Endothelial cell of umbilical vein (primary cell): ENCODE measurements around the gene LITAF. TPM values are rescaled to one million over a fixed set of nuclear protein-coding genes. Genes with fewer than 3 reads are reported as not detected.

Experiments
- BruUV-seq: library from RNA; stranded (reverse); fragments of 400-500 nt; replicated peaks from 2 replicates; lab custom pipeline; 2021; lab: Mats Ljungman, UMichigan
- CTCF ChIA-PET: fragments of 300-600, 350-600 bp; sonication (Branson Sonifier 250); formaldehyde crosslinking; loops from one replicate; lab custom pipeline; 2021; ENCODE audit warnings: antibody characterized with exemption, inconsistent platforms; lab: Charles Lee
- POLR2A ChIA-PET: fragments of 300-600, 350-600 bp; sonication (Branson Sonifier 250); formaldehyde crosslinking; loops from one replicate; lab custom pipeline; 2021; ENCODE audit warnings: antibody characterized with exemption, inconsistent platforms; lab: Charles Lee
- DNase-seq: peaks from one replicate; pipeline ENCODE4 v3.0.0-alpha.2; 2011; ENCODE audit warnings: low read depth, low spot score
- FAIRE-seq: peaks from 2 replicates; lab custom pipeline; 2011; peaks lifted over from hg19 to GRCh38; lab: Jason Lieb, UNC
- H2AFZ ChIP-seq: 2 replicates; pipeline ENCODE4 v1.6.0; 2012; ENCODE audit warnings: low read depth, low read length, control low read depth, inconsistent platforms
- H3K27ac ChIP-seq: 2 replicates; pipeline ENCODE4 v1.5.1; 2011; ENCODE audit warnings: low read depth, mild to moderate bottlenecking, control low read depth, low read length, moderate library complexity; ENCODE audit not compliant: insufficient read depth
- H3K27me3 ChIP-seq, 2 experiments: 2 replicates each; pipeline versions ENCODE4 v1.6.0 to v1.6.1; 2011; ENCODE audit warnings: low read length in 2 of 2, mixed read lengths in 1 of 2; ENCODE audit not compliant: control insufficient read depth in 2 of 2, insufficient read depth in 2 of 2
- H3K36me3 ChIP-seq, 2 experiments: 2 replicates in 1 of 2; 3 replicates in 1 of 2; pipeline ENCODE4 v1.5.1; 2011; ENCODE audit warnings: low read length in 2 of 2, mild to moderate bottlenecking in 1 of 2, moderate library complexity in 1 of 2; ENCODE audit not compliant: control insufficient read depth in 2 of 2, insufficient read depth in 2 of 2; ENCODE audit errors: extremely low read depth in 1 of 2
- H3K4me1 ChIP-seq: 3 replicates; pipeline ENCODE4 v1.5.1; 2011; ENCODE audit warnings: mild to moderate bottlenecking, low read length; ENCODE audit not compliant: control insufficient read depth, insufficient read depth; ENCODE audit errors: extremely low read depth
- H3K4me2 ChIP-seq: 2 replicates; pipeline ENCODE4 v1.6.1; 2011; ENCODE audit warnings: low read length, control low read depth, mixed read lengths; ENCODE audit not compliant: insufficient read depth
- H3K4me3 ChIP-seq, 3 experiments: fragments of 200-600 bp in 1 of 3; sonication (generic), shearing (Covaris generic) in 1 of 3; replicated peaks in 1 of 3; 2 replicates each; pipeline ENCODE4 v1.5.1; 2011 to 2016; ENCODE audit warnings: control low read depth in 3 of 3, low read length in 3 of 3, mild to moderate bottlenecking in 2 of 3, inconsistent platforms in 1 of 3, low read depth in 1 of 3, moderate library complexity in 1 of 3; ENCODE audit not compliant: insufficient read depth in 1 of 3
- H3K79me2 ChIP-seq: 2 replicates; pipeline ENCODE4 v1.6.0; 2012; ENCODE audit warnings: low read length, inconsistent platforms; ENCODE audit not compliant: control insufficient read depth, insufficient read depth
- H3K9ac ChIP-seq: replicated peaks from 2 replicates; pipeline ENCODE3; 2011; ENCODE audit warnings: low read length, control low read depth; ENCODE audit not compliant: insufficient read depth; ENCODE audit errors: extremely low read depth
- H3K9me1 ChIP-seq: replicated peaks from 3 replicates; pipeline ENCODE4 v1.6.0; 2011; ENCODE audit warnings: mild to moderate bottlenecking, low read length; ENCODE audit not compliant: control insufficient read depth, insufficient read depth; ENCODE audit errors: extremely low read depth
- H3K9me3 ChIP-seq: replicated peaks from 2 replicates; pipeline ENCODE4 v1.5.1; 2012; ENCODE audit warnings: low read length, inconsistent platforms; ENCODE audit not compliant: control insufficient read depth, insufficient read depth
- H4K20me1 ChIP-seq: replicated peaks from 2 replicates; pipeline ENCODE3; 2011; ENCODE audit warnings: mild to moderate bottlenecking, low read length; ENCODE audit not compliant: control insufficient read depth, insufficient read depth; ENCODE audit errors: extremely low read depth
- CTCF ChIP-seq, 2 donors: IDR thresholded peaks; 1 replicate in 1 of 2; 2 replicates in 1 of 2; pipeline ENCODE4 v1.5.1; 2011; ENCODE audit warnings: low read length in 2 of 2, mild to moderate bottlenecking in 2 of 2, moderate library complexity in 2 of 2, control low read depth in 1 of 2, inconsistent platforms in 1 of 2, low read depth in 1 of 2; ENCODE audit not compliant: insufficient read depth in 1 of 2; ENCODE audit errors: extremely low read depth in 1 of 2
- EZH2 ChIP-seq: IDR thresholded peaks from 2 replicates; pipeline ENCODE4 v1.6.1; 2012; ENCODE audit warnings: borderline replicate concordance, low read depth, mild to moderate bottlenecking, moderate library complexity, low read length, inconsistent platforms; ENCODE audit not compliant: severe bottlenecking
- FOS ChIP-seq: IDR thresholded peaks from 2 replicates; pipeline ENCODE4 v1.6.1; 2011; ENCODE audit warnings: mild to moderate bottlenecking, low read length, moderate library complexity, borderline replicate concordance; ENCODE audit not compliant: insufficient read depth
- GATA2 ChIP-seq: IDR thresholded peaks from 2 replicates; pipeline ENCODE4 v1.7.0; 2011; ENCODE audit warnings: low read depth, mild to moderate bottlenecking, moderate library complexity, mixed read lengths, low read length; ENCODE audit not compliant: insufficient read length, insufficient read depth
- JUN ChIP-seq: IDR thresholded peaks from 2 replicates; pipeline ENCODE4 v1.6.1; 2011; ENCODE audit warnings: borderline replicate concordance, low read depth; ENCODE audit not compliant: insufficient read length, insufficient read depth
- MAX ChIP-seq: IDR thresholded peaks from 2 replicates; pipeline ENCODE4 v1.6.1; 2011; ENCODE audit not compliant: insufficient read depth, insufficient read length
- MYC ChIP-seq: IDR thresholded peaks from one replicate; pipeline ENCODE4 v1.6.1; 2011; ENCODE audit warnings: mild to moderate bottlenecking, low read depth, low read length
- POLR2A ChIP-seq: IDR thresholded peaks from 2 replicates; pipeline ENCODE4 v1.6.1; 2012; ENCODE audit warnings: low read depth, mild to moderate bottlenecking, control low read depth, low read length
- POLR2AphosphoS5 ChIP-seq: IDR thresholded peaks from 2 replicates; pipeline ENCODE4 v1.6.1; 2012; ENCODE audit warnings: low read depth, mild to moderate bottlenecking, control low read depth, low read length, moderate library complexity; ENCODE audit not compliant: insufficient read depth
- dilution Hi-C: fragments of 300-500 bp; cut with MboI; formaldehyde crosslinking; loops from one replicate; pipeline ENCODE4 v1.15.0; 2019; ENCODE audit warnings: low sequenced_read_pairs; ENCODE audit not compliant: extremely low pct_ligation_motif_present
- intact Hi-C: fragments of 100-400 bp; cut with micrococcal nuclease; formaldehyde crosslinking; loops from one replicate; pipeline ENCODE4 v1.10.0; 2022
- polyA plus RNA-seq, 4 experiments: library from polyadenylated mRNA; depleted of rRNA in 3 of 4; stranded (reverse) in 3 of 4; unstranded in 1 of 4; fragments of >200 nt; gene quantifications; 2 replicates each; pipeline versions ENCODE4 v1.2.1 to v1.2.3, GENCODE V29; 2011 to 2012; ENCODE audit warnings: missing spikeins in 1 of 4
- total RNA-seq: library from RNA; stranded (reverse); gene quantifications from 2 replicates; pipeline ENCODE4 v1.2.3, GENCODE V29; 2021

The LITAF gene
- total and polyA plus RNA-seq, 2 donors (not counting 3 experiments of a cell fraction or from before 2014, with no cell fraction given), result 15.2 to 27.2 TPM

GRCh38 chr16:11610121-11610505, 23.4 kb upstream of the LITAF start:
- DNase-seq (no peak), FAIRE-seq (no peak)
- H3K4me2 ChIP-seq, result no peak overlapping the region
- H2AFZ ChIP-seq, result no peak overlapping the region
- BruUV-seq, result no TSS peak
- no peak overlapping the region for H3K4me3 ChIP-seq
- H3K79me2 ChIP-seq, result no peaks in the 10 kb centered on the region
- no peaks in the 10 kb centered on the region for H4K20me1 ChIP-seq
- POLR2A ChIA-PET, result no interaction called here
- no peaks in the 10 kb centered on the region for H3K9me1 ChIP-seq
- CTCF ChIA-PET, result interaction anchor here (1.1 kb wide), 1 partner anchor 202 kb away, joined by 3 read pairs; no protein-coding TSS in a partner anchor
- no peaks in the 10 kb centered on the region for H3K27me3 ChIP-seq
- no peak overlapping the region for H3K27ac ChIP-seq
- H3K4me1 ChIP-seq, result no peaks in the 10 kb centered on the region
- no peak overlapping the region for H3K9ac ChIP-seq
- no peaks in the 10 kb centered on the region for H3K36me3 ChIP-seq
- dilution Hi-C loops, result no loop called here
- H3K9me3 ChIP-seq, result no peaks in the 10 kb centered on the region
- no peak for TF ChIP-seq POLR2A
- TF ChIP-seq POLR2AphosphoS5, result no peak
- no peak for TF ChIP-seq MAX
- no peak for TF ChIP-seq EZH2
- no peak for TF ChIP-seq FOS
- no peak for TF ChIP-seq JUN
- no peak for TF ChIP-seq GATA2
- no peak for TF ChIP-seq MYC
- TF ChIP-seq CTCF (IDR thresholded peaks at IDR 0.05; ENCODE audit: extremely low read depth in 1 of 2, insufficient read depth in 1 of 2, low read depth in 1 of 2, low read length in 2 of 2), result no peak
- intact Hi-C loops, result no loop called here
